Colonic mucosa (tissue), 4 donors: ENCODE measurements around the gene SIPA1L3. TPM values are rescaled to one million over a fixed set of nuclear protein-coding genes. Genes with fewer than 3 reads are reported as not detected.

Experiments
- DNase-seq: peaks from one replicate; pipeline ENCODE4 v3.0.0-alpha.2; 2020
- H3K27ac ChIP-seq: fragments of 200-600 bp; one replicate; pipeline ENCODE4 v1.8.0; 2021
- H3K27me3 ChIP-seq: fragments of 200-600 bp; one replicate; pipeline ENCODE4 v1.8.0; 2021
- H3K36me3 ChIP-seq: fragments of 200-600 bp; one replicate; pipeline ENCODE4 v1.8.0; 2021
- H3K4me1 ChIP-seq: fragments of 200-600 bp; one replicate; pipeline ENCODE4 v1.8.0; 2021; ENCODE audit warnings: mild to moderate bottlenecking
- H3K4me3 ChIP-seq: fragments of 200-600 bp; one replicate; pipeline ENCODE4 v1.8.0; 2021
- H3K9ac ChIP-seq, 2 donors: one replicate each; pipeline ENCODE4 v1.7.0; 2013; ENCODE audit warnings: control low read depth in 2 of 2, low read depth in 2 of 2, low read length in 2 of 2
- H3K9me3 ChIP-seq: fragments of 200-600 bp; one replicate; pipeline ENCODE4 v1.8.0; 2021
- CTCF ChIP-seq: fragments of 200-600 bp; IDR thresholded peaks from one replicate; pipeline ENCODE4 v1.8.0; 2022; ENCODE audit warnings: antibody characterized with exemption, mild to moderate bottlenecking
- intact Hi-C: fragments of 100-400 bp; cut with DNase I; formaldehyde crosslinking; loops from one replicate; pipeline ENCODE4 v1.14.1; 2022
- total RNA-seq, 2 donors: library from RNA; stranded (reverse); fragmentation: NEBNext Ultra II Directional in 1 of 2; extraction: Animal tissue kit (Norgen Biotek cat#: 25700) in 1 of 2; gene quantifications; one replicate each; pipeline ENCODE4 v1.2.1, GENCODE V29; 2021
- donor health status: healthy.
- donor health status: DM: no; HTN: no; CAD: no.
- donor health status: DM: no; HTN: no; CAD: no.

The SIPA1L3 gene
- total RNA-seq, 2 donors from 2014 or later = 98.6 to 113 TPM

GRCh38 chr19:38145623-38146022 is 238.6 kb downstream of the SIPA1L3 start:
- Histone ChIP-seq H3K4me3 (no peak overlapping the region), H3K9ac (no peak overlapping the region), H3K36me3 (no peaks in the 10 kb centered on the region), H3K4me1 (no peaks in the 10 kb centered on the region), H3K27me3 (no peaks in the 10 kb centered on the region), H3K27ac (no peak overlapping the region), H3K9me3 (no peaks in the 10 kb centered on the region)
- intact Hi-C loops = no loop called here
- TF ChIP-seq CTCF = no peak
- DNase-seq = no peak

GRCh38 chr19:38148337-38148736 is 241.3 kb downstream of the SIPA1L3 start:
- Histone ChIP-seq H3K36me3 (peaks cover 4% of the 10 kb centered on the region), H3K27ac (no peak overlapping the region), H3K4me3 (no peak overlapping the region), H3K4me1 (no peaks in the 10 kb centered on the region), H3K27me3 (no peaks in the 10 kb centered on the region), H3K9ac (no peak overlapping the region), H3K9me3 (no peaks in the 10 kb centered on the region)
- DNase-seq = no peak
- no peak for TF ChIP-seq CTCF
- intact Hi-C loops = no loop called here

- Histone ChIP-seq H3K36me3 (peaks cover 4% of the 10 kb centered on the region), H3K27ac (no peak overlapping the region), H3K4me3 (no peak overlapping the region), H3K9me3 (no peaks in the 10 kb centered on the region), H3K27me3 (no peaks in the 10 kb centered on the region), H3K4me1 (no peaks in the 10 kb centered on the region), H3K9ac (no peak overlapping the region)
- no peak for TF ChIP-seq CTCF
- intact Hi-C loops = no loop called here
- no peak for DNase-seq
Observed at GRCh38 chr19:38149661-38150061, 242.7 kb downstream of the SIPA1L3 start.

GRCh38 chr19:38151242-38151641 is 244.2 kb downstream of the SIPA1L3 start:
- DNase-seq = no peak
- no peak overlapping the region for H3K9ac ChIP-seq
- H3K4me3 ChIP-seq = no peak overlapping the region
- intact Hi-C loops = no loop called here
- no peaks in the 10 kb centered on the region for H3K4me1 ChIP-seq
- H3K36me3 ChIP-seq = peaks cover 4% of the 10 kb centered on the region
- H3K27me3 ChIP-seq = no peaks in the 10 kb centered on the region
- TF ChIP-seq CTCF = no peak
- H3K9me3 ChIP-seq = no peaks in the 10 kb centered on the region
- no peak overlapping the region for H3K27ac ChIP-seq

DNA sequence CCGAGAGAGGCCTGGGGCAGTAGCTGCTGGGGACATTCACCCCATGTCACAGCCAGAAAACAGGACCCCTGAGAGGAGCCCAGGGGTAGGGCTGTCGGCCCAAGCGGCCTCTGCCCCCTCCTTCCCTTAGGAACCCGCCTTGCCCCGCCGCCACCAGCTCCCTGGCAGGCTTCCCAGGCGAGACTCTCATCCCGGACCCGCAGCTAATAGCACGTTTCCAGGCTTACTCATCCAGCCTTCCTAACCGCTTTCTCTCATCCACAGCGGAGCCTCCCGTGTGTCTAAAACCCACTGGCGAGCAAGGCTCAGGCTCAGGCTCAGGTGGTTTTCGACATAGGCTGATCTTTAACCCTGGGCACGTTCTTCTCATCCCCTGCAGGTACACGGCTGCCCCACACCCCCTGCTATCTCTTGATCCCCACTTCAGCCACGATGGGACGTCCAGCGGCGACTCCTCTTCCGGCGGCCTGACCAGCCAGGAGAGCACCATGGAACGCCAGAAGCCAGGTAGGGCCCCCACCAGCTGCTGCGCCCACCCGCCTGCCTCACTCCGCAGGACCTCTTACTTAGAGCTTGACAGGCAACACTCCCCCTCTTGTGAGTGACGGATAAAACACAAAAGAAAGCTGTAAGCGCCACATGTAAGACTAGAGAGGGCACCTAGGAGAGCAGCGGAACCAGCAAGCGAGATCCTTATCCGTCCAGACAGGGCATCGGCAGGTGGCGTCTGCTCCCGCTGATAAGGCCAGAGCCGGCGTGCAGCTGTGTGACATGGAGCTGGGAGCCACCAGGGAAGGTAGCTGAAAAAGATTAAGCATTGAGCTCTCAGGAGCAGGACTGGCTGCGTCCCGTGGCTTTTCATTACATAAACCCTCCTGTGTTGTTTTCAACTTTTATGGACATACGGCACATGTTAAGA is 245.7 kb downstream of the SIPA1L3 start:
- no peak for TF ChIP-seq CTCF
- Histone ChIP-seq H3K36me3 (peaks cover 4% of the 10 kb centered on the region), H3K27ac (no peak overlapping the region), H3K4me3 (no peak overlapping the region), H3K4me1 (no peaks in the 10 kb centered on the region), H3K27me3 (no peaks in the 10 kb centered on the region), H3K9me3 (no peaks in the 10 kb centered on the region), H3K9ac (no peak overlapping the region)
- no peak for DNase-seq
- intact Hi-C loops = no loop called here
